D341Med (cell line): ENCODE data around the gene RNF114.
A peak's percentile ranks its signal among the peaks of the same experiment; 100 is the strongest.
"Not testable (repeated sequence)": the region's sequence is repeated elsewhere in the genome, so short reads cannot be mapped to it uniquely, and the experiment has no call there.

Source experiments
- DNase-seq: peaks from one replicate; pipeline ENCODE4 v3.0.0; 2012; ENCODE audit warnings: low spot score

The RNF114 gene, protein sequence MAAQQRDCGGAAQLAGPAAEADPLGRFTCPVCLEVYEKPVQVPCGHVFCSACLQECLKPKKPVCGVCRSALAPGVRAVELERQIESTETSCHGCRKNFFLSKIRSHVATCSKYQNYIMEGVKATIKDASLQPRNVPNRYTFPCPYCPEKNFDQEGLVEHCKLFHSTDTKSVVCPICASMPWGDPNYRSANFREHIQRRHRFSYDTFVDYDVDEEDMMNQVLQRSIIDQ

GRCh38 chr20:49936153-49937026 lies at the start of gene RNF114:
TSS of gene RNF114 (plus strand) at chr20:49936397. CDS start at chr20:49936413, 16 bp downstream.
- DNase-seq = peak; percentile 99

DNA sequence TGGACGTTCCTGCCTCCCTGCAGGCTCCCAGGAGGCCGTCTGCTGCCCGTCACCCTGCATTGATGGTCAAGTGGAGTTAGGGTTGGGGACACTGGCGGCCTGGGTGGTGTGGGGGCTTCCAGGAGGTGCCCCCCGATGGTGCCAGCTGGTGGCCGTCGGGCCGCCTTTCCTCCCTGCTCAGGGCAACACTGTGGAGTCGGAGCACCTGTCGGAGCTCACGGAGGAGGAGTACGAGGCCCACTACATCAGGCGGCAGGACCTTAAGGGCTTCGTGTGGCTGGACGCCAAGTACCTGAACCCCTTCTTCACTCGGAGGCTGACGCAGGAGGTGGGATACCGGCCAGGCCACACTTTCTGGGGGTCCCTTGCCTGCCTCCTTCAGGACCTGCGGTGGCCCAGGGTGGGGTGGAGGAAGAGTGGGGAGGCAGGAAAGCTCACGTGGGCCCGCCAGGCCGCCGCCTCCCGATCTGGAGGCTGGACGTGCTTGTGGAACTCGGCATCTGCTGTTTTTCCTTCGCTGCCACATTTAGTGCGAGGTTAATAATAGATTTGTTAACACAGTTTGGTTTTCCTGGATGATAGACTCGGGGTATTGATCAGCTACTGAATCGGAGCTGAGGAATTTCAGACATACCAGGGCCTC lies 49.5 kb upstream of the RNF114 start:
- no peak for DNase-seq

- no peak for DNase-seq
Observed at GRCh38 chr20:49887251-49888211, 48.7 kb upstream of the RNF114 start.

DNA sequence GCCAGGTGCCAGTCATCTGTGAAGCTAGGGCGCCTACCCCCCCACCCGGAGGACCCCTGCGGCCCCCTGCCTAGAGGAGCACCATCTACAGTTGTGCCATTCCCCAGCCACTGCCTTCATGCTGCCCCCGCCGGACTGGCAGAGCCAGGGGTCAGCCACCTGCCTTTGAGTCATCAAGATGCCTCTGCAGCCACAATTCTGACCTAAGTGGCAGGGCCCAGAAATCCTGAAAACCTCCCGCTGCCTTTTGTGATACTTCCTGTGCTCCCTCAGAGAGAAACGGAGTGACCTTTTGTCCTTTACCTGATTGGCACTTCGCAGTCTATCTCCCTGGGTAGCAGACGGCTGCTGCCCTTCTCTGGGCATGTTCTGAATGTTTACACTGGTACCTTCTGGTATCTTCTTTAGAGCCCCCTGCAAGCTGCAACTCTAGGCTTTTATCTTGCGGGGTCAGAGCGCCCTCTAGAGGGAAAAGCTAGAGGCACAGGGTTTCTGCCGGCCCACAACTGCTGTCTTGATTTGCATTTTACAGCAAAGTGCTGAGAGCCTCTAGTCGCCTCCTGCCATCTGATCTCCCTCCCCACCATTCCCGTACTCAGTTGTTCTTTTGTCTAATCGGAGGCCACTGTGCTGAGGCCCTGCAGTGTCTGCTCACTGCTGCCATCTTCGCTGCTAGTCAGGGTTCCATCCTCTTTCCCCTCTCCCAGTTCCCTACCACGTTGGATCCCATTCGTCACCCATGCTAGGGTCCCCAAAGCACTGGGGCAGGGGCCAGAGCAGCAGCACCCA lies 47.8 kb upstream of the RNF114 start:
- DNase-seq = peak; percentile 84

- DNase-seq = no peak
Observed at GRCh38 chr20:49889001-49889934, 46.9 kb upstream of the RNF114 start.

DNA sequence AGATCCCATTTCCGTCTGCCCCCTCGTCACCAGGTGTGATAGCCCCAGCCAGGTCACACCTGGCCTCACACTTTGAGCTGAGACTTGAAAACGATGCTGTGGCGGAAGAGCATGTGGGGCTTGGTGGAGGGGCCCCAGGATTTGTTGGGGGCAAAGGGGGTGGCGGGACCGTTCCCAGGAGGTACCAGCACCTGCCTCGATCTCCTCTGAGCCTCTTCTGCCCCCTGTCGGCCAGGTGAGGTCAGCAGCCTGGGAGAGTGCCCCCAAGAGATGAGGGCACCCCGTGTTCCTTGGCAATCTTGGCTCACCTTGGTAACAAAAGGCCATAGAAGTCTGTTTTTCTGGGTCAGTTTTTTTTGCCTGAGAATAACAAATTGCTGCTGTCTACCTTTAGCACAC lies 46.3 kb upstream of the RNF114 start:
- DNase-seq = no peak

DNA sequence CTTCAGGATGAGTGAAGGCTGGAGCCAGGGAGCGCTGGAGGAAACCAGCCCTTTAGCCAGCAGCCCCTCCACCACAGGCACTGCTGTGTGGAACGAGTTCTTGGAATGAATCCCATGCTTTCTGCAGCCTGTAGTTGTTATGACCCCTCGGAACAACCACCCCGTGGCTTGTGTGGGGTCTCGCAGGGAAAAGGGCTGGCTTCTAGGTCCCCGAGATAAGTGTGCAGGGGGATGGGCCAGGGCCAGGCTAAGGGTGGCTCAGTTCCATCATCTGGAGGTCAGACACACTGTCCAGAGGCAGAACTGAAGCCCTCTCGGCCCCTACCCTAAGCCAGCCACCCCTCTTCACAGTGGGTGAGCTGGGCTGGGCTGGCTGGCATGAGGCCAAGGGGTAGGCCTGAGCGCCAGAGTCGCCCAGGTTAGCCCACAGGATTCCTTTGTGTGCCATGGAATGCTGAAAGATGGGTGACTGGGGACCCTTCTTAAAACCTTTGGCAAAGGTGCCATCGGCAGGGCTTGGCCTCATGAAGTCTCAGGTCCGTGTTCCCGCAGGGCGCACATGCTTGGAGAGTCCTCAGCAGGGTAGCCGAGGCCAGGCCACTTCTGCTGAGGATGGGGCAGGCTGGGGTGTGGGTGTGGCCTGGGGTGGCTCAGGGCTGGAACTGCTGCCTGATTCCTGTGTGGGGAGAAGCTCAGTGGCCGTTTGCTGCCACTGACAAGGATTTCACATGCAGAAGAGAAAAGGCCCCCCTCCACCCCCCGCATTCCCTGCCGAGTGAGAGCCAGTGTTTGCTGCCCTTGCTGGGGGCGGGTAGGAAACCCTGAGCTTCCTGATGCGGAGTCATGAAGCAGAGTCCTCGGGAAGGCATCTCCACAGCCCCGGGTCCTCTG lies 45.5 kb upstream of the RNF114 start:
- DNase-seq = no peak

- DNase-seq = no peak
Observed at GRCh38 chr20:49891476-49892110, 44.6 kb upstream of the RNF114 start.

- no peak for DNase-seq
Observed at GRCh38 chr20:49892260-49892659, 43.9 kb upstream of the RNF114 start.

DNA sequence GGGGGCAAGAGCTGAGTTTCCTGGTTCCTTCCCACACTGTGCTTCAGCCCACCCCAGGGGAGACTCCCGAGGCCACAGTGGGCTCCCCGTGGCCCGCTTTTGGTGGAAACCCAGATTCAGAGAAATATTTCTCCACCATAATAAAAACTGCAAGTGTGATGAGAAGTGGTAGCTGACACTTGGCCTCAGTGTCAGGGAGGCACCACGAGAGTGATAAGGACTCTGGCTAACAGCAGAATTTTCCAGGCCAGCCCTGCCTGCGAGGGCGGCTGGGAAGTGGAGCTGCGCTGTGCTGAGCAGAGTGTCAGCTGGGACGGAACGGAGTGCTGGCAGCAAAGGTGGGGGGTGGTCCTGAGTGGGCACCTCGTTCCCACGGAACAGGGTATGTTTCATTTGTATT lies 43.4 kb upstream of the RNF114 start:
- DNase-seq = no peak

DNA sequence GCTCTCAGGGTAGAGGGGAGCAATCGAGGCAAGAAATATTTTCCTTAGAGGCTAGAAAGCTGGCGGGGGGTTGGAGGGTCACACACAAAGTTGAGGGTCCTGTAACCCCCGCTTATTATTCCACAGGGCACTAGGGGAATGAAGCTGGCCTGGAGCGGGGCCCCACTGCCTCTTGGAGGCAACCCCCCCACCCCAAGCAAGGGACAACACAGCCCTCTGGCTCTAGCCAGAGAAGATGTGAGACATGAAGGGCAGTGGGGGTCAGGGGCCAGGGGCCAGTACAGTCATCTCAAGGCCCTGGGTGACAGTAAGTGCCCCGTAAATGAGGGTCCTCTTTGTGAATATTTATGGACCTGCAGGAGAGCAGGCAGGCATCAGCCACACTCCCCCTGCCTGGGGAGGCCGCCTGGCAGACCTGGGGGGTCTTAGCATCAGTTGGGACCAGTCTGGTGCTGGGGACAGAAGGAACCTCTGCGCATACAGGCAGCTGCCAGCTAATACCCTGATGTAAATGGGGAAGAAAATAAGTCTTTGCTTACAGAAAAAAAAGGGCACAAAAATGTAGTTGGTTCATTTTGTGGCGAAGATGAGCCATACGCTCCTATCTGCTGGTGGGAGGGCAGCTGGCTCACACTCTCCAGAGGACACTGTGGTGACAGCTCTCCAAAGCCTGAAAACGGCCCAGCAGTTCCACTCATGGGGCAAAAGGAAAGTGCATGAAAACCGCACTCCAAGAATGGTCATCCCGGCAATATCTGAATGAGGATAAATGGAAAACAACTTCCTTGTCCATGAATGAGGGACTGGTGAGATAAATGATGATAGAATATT lies 42.7 kb upstream of the RNF114 start:
- no peak for DNase-seq

DNA sequence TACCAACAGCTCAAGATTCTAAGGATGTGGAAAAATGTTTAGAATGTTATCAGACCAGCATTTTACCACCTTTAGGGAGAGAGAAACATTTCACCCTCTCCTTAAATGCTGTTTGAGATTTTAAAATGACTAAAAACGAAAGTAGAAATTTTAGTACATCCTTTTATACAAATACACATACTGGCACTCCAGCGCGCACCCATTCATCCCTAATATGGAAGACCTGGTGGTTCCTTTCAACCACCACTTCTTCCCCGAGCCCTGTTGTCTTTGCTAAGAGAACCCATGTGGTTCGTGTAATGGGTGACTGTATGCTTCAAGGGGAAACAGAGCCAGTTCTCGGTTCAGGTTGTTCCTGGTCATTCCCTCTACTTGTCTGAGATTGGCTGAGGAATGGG lies 42.1 kb upstream of the RNF114 start:
- DNase-seq = no peak

DNA sequence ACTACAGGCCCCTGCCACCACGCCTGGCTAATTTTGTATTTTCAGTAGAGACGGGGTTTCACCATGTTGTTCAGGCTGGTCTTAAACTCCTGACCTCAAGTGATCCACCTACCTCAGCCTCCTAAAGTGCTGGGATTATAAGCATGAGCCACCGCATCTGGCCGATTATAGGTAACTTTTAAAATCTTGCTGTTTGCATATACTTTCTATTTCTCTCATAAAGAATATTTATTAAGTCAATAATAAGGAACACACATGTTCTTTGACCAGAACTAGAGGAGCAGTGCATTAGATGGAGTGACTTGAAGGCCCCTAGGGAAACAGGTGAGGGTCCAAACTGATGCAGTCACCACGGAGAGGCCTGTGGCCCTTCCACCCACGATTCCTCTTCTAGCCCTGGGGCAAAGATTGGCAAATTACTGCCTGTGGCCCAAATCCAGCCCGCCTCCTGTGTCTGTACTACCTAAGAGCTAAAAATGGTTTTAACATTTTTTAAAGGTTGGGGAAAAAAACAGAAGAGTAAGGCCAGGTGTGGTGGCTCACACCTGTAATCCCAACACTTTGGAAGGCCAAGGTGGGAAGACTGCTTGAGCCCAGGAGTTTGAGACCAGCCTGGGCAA lies 40.6 kb upstream of the RNF114 start:
- DNase-seq = not testable (repeated sequence)

DNA sequence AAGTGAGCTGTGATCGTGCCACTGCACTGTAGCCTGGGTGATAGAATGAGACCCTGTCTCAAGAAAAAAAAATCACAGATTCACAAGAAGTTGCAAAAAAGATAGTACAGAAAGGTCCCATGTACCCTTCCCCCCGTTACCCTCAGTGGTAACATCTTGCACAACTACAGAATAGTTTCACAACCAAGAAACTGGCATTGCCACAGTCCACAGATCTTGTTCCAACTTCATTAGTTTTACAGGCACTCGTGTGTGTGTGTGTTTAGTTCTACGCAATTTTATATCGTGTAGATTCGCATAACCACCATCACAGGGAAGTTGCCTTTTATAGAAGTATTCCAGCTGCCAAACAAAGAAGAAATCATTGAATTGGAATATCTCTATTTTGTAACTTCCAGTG lies 40.0 kb upstream of the RNF114 start:
- no peak for DNase-seq

- DNase-seq = no peak
Observed at GRCh38 chr20:49899541-49900383, 36.4 kb upstream of the RNF114 start.

- peak; percentile 9 for DNase-seq
Observed at GRCh38 chr20:49901588-49901987, 34.6 kb upstream of the RNF114 start.
